Cerebellar nuclear complex (tissue), 1 donor: ENCODE results near the gene CD48.
"Not testable (repeated sequence)": the region's sequence is repeated elsewhere in the genome, so short reads cannot be mapped to it uniquely, and the experiment has no call there.

Source experiments
- DNase-seq, 2 experiments: peaks; one replicate each; lab custom pipeline; 2025; lab: John Stamatoyannopoulos, UW

The CD48 gene

DNA sequence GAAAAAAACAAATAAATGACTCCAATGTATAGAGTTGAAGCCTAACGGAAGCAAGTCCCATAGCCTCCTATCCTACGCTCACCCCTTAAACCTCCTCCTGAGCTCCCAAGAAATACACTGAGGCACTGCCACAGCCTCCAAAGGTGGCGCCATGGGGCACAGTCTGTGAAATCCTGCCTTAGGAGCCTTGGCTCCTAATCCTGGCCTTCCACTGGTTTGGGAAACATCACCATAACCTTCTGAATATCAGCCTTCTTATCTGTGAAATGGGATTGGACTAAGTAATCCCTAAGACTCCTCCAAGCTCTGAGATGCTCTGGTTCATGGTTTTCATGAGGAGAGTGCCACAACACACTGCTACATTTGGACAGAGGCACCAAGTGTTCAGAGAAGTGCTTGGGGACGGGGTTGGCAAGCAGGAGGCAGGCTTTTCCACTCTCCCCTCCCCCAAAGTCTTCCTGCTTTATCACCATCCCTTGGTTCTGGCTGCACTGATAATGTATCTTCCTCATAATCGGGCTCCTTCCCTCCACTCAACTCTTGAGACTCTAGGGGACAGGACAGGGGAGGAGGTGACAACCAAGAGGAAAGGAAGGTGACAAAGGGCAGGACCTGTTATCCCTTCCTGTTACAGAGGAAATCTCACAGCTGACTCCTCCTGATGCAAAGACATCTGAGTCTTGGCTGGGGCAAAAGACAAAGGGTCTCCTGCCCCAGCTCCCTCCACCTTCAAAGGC is 30.2 kb upstream of the CD48 start:
- DNase-seq: no peak

DNA sequence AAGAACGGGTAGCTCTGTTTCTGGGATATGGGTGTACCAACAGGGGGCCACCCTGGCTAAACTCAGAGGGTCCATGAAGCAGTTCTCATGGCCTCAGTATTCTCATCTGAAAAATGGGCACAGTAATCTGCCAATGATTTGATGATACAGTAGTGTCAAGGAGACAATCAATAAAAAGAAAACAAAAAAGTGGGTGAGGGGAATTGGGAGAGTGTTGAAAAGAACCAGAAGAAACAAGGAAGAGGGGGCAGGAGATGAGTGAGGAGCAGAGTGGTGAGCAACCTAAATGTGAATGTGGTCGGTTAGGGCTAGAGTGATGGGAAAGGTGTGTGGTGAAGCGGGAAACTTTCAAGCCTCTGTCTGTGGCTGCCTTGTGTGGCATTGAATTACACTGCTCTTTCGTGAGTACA is 29.5 kb upstream of the CD48 start:
- DNase-seq: no peak

DNA sequence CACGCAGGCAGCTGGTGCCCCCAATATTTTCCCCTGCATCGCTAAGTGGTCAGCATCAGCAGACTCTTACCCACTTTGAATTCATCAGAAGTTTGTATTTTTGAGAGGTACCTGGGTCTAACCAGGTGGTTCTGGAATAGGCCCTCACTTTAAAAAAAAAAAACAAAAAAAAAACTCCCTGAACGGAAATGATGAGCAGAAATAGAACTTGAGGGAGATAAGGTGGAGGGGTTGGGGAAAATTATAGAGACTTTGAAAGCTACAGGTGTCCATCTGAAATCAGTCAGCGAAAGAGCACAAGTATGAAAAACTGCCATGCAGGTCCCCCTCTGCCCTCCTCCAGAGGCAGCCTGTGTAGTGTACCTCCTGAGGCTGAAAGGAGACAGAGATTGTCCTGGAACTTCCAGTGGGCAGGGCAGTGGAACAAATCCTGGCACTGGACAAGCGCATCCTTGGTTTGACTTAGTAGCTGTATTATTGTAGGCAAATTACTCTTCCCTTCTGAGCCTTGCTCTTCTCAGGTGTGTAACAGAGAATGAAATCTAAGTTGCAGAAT is 28.6 kb upstream of the CD48 start:
- no peak for DNase-seq

DNA sequence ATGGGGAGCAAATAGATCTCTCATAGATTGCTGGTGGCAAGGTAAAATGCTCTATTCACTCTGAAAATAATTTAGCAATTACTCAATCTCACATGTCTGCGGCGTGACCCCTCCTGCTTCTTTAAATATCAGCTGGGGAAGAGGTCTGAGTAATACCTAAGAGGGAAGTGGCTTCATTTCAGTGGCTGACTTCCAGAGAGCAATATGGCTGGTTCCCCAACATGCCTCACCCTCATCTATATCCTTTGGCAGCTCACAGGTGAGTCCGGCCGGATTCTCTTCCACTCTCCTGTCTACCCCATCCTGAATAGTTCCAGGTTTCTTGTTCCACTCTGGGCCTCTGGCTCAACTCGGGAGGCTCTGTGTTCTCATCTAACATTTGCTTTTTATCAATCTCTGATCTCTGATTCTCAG is 27.5 kb upstream of the CD48 start, which contains the start of gene SLAMF7:
Gene SLAMF7, plus strand, starts transcription at position 150 of the 414 bp plus-strand sequence. Its CDS starts 55 bp downstream, at position 205.
- DNase-seq: no peak

DNA sequence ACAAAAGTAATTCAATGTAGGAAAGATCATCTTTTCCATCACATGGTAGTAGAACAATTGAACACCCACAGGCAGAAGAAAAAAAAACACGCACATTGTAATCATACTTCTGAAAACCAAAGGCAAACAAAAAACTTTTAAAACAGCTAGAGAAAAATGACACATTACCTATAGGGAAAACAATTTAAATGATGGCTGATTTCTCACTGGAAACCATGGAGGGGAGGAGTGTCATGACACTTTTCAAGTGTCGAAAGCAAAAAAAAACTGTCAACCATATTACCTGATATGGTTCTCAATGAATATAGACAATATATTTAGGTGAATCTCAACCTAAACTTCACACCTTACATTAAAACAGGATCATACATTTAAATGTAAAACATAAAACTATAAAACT is 26.6 kb upstream of the CD48 start:
- DNase-seq: no peak

DNA sequence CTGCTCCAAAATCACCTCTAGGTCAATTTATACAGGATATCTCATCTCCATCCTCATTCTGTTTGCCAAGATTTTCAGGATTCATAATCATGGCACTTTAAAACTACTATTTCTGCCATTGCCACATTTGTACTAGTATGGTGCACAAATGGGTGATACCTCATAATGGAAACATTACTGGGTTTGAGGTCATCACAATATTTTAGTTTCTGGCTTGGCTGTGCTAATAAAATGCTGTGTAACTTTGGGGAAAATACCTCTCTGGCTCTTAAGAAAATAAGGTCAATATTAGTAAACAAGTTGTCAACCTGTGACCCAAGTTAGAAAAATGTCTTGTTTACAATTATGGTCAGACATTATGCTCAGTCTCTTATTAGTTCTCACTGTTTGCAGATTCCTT is 22.7 kb upstream of the CD48 start:
- DNase-seq: no peak

DNA sequence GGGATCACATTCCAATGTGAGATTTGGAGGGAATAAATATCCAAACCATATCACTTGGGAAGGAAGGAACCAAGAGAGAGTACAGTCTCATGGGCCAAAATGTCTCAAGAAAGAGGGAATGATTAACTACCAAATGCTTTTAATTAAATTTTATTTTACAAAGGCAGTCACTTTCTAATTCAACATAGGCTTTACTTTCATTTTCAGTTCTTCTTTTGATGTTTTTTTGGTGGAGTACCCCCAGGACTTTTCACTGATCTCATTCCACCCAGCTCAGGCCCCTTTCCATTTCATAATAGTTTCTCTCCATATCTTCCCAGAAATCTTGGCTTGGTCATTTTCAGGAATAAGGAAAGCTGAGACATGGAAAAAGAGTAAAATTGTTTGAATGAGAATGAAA is 22.3 kb upstream of the CD48 start:
- no peak for DNase-seq

DNA sequence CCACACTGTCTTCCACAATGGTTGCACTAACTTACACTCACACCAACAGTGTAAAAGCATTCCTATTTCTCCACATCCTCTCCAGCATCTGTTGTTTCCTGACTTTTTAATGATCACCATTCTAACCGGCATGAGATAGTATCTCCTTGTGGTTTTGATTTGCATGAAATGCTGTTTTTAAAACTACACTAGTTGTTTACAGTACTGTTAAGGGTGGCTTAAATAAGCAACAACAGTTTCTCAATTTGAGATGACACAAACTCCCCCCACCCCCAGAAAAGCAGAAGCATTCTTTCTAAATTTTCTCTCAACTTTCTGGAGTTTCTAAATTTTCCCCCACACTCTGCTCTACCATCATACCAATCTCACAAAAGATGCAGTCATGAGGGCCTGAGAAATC is 20.4 kb upstream of the CD48 start:
- no peak for DNase-seq

DNA sequence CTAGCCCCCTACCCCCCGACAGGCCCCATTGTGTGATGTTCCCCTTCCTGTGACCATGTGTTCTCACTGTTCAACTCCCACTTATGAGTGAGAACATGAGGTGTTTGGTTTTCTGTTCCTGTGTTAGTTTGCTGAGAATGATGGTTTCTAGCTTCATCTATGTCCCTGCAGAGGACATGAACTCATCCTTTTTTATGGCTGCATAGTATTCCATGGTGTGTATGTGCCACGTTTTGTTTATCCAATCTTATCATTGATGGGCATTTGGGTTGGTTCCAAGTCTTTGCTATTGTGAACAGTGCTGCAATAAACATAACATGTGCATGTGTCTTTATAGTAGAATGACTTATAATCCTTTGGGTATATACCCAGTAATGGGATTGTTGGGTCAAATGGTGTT is 19.9 kb upstream of the CD48 start:
- DNase-seq: not testable (repeated sequence)

DNA sequence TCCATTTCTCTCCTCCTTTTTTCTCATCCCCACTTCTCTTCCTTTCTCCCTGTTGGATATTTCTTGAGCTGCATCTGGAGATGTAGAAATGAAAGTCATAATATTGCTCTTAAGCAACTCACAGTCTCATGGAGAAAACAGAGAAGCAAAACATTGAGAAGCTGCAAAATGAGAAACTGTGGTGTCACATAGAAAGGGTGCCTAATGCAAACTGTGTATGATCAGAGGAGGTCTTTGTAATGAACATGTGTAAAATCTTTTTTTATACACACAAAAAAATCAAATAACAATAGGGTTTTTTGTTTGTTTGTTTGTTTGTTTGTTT is 15.7 kb upstream of the CD48 start:
- no peak for DNase-seq

DNA sequence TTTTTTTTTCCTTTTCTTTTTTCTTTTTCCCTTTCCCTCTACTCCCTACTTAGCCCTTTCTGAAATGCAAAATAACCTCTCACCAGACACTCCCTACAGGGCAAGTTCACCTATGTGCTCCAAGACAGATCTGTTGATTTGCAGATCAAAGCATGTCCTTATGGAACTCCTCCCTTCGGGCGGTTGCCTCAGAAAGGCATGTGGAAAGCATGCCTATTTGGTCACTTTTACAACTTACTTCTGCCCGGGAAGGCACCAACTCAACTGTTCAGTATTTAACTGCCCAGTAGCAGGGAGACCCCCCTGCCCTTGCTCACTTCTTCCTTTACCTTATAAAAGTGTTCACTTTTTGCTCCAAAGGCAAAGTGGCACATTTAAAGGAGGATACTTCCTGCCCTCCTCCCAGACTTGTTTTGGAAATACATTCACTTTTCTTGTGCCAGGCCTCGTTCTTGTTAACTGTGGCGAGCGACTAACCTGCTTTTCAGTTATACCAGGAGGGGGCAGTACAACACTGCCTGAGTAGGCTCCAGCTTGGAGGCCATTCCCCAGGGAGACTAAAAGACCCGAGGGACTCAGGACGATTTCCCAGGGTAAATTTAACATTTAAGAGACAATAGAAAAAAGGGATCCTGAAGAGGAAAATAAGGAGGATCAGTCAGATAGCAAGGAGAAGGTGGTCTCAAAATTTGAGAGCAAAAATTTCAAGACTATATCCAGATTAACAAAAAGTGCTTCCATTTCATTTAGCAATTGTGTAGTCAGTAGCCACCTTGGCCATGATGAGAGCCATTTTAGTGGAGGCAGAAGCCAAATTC is 15.1 kb upstream of the CD48 start:
- DNase-seq: no peak

DNA sequence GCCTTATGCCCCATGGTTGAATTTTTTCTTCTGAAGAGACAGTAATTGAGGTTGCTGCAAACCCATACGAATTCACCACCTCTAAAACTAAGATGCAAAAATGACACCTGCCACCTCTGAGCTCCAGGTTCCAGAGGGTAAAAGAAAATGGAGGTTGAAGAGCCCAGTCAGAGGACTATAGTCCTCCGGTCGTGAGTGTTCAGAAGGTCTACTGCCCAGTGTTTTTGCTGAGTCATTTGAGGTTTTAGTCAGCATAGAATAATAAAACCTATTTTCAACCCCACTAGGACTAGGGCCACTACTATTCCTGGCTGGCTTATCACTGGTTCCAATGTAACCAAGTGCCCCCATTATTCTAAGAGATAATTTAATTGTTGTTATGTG is 14.5 kb upstream of the CD48 start:
- no peak for DNase-seq

DNA sequence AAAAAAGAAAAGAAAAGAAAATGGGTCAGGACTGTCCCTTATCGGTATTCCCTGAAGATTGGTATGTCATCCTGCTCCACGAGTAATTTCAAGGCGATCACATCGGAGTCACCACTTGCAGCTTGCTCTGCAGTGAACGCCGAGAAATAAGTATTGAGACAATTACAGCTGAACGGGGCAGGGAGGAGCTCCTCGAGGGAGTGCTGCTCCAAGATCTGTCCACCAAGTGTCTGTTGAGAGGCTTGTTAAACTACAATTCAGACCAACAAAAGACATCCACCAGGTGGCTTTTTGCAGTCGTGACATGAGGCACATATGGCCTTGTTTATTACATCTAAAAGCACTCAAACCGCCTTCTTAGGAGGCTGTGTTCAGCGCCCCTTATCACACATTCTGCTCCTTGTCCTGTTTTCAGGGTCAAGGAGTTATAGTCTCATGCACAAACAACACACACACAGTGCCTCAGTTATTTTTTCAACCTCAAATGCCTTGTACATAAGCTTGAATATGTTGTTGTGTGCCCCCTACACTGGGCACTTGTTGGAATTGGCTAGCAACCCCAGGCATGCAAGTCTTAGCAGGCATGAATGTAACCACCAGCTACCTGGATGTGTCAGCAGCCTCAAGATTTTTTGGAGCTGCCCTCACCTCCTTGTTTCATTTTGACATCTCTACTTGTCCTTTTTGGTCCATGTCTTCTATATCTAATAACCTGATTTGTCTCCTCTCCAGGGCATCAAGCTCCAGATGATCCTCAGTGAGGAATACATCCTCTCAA is 13.0 kb upstream of the CD48 start:
- no peak for DNase-seq

DNA sequence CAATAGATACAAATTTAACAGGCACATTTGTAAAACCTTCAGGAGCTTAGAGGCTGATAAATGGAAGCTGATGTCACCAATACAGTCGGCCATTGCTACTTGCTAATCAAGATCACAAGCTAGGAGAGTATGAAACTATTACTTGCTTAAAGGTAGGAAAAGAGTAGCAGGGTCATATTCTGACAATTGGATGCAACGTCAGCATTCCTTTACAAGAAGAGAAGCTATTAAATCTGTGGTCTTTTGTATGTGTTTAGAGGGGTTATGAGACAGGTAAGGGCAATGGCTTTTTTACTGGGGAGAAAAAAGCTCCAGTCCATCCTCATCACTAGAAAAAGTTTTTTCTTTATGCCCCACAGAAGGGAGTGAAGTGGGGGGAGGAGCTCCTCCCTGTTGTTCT is 11.7 kb upstream of the CD48 start:
- no peak for DNase-seq

DNA sequence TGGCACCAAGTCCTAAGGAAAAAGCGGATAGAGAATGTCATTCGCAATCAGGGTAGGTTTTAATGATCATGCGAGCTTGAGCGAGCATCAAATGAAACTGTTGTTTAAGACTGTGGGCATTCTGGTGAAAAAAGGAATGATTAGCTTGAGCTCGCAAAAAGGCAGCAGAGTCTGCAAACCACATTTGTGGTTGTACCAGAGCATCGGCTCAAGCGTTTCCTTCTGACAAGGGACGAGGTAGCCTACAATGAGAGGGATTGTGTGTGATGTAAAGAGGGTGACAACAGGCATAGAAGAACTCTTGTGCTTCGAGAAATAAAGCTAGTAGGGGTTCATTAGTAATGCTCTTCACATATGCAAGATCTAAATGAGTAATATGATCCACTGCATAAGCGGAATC is 11.1 kb upstream of the CD48 start:
- no peak for DNase-seq

DNA sequence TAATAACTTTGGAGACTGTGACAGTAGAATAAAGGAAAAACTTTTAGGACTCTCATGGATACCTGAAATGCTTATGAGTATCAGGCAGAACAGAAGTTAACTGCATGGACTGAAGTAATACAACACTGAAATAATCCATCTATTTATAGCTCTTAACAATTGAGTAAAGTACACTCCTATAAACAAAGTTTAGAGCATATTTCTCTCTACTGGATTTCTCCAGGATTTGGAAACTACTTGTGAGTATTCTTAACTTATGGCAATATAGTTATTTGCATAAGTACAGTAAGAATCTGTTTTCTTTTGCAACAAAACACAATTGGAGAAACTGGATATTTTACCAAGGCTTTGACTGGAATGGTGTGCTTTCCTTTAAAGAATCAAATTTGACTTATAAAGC is 9.9 kb upstream of the CD48 start:
- no peak for DNase-seq

DNA sequence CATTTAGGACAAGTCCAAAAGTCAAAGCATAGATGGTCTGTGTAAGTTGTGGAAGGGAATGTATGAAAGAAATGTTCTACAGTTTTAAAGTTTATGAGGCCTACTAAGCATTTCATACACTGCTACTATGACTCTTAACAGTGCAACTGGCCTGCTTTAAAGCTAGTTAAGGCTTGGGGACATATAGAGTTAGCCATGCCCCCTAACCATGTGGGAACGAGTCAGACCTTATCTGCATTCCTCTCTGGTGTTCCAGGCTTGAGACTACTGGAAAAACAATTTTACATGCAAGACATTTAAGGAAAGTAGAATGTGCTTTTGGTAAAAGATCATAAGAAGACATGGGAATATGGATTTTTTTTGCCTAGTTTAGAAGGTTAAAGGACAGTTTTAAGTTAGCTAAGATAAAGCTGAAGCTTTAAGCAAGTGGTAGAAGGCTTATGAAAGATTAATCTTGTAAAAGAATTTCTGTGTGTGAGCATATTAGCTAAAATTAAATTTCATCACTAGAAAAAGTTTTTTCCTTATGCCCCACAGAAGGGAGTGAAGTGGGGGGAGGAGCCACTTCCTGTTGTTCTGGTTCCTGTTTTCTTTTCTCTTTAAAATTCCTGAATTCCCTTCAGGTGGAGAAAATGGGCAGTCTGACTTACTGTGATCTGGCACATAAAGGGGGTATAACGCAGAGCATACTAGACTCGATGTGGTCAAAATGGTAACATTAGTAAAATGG is 8.9 kb upstream of the CD48 start:
- no peak for DNase-seq

DNA sequence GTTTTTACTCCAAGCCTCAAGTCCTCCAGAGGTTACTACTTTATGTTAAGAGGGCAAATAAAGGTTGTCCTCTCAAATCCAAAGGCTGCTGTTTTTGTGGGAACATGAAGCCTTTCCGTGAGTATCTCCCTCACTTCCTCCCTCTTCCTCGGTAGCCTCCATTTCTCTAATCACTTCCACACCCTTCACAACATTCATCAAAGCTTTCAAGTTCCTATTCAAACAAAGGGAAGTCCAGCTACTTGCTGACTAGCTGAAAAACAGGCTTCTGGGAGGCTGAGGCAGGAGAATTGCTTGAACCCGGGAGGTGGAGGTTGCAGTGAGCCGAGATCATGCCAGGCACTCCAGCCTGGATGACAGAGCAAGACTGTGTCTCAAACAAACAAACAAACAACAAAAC is 6.6 kb upstream of the CD48 start:
- DNase-seq: no peak

DNA sequence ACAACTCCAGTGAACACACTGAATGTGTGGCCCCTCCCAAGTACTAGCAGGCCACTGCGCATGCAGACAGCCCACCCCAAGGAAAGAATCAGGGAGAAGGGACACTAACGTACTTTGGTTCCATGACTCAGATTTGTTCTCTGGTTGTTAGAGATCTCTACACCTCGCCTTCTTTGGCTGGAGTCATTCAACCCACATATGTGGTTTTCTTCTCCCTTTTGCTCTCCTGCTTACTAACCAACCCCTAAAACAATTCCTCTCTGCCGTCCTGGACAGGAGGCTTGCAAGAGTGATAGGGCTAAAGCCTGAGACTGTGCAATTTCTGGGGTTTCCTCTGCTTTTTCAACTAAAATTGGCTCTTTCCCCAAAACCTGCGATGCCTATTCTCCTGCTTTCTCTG is 5.7 kb upstream of the CD48 start:
- DNase-seq: no peak

DNA sequence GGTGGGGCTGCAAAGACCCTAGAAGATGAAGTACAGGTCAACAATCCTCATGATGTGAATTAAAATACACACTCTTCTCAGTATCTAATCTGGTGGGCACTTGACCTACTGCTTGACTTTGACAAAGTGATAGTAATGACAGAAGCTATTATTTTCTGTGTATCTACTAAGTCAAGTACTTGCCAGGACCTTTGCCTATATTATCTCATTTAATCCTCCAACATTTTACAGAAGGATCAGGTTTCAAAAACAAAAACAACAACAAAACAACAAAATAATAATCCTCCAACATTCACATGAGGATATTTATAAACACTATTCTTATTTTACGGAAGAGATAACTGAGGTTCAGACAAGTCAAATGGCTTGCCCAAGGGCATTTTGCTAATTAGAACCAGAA is 4.4 kb upstream of the CD48 start:
- DNase-seq: no peak

DNA sequence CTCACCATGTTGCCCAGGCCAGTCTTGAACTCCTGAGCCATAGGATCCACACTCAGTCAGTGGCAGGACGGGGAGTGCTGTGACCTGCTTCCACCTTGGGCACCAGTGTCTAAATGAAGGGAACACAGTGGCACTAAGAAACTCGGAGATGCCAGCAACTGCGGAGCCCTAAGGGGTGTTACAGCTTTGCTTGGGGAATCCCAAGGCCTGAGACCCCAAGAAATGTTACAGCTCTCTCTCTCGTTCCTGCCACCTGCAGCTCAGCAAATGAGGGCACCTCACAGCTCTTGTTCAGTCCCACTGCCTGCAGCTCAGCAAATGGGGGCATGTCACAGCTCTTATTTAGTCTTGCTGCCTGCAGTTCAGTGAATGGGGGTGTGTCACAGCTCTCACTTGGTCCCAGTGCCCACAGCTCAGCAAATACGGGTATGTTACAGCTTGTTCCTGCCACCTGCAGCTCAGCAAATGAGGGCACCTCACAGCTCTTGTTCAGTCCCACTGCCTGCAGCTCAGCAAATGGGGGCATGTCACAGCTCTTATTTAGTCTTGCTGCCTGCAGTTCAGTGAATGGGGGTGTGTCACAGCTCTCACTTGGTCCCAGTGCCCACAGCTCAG is 2.5 kb upstream of the CD48 start:
- DNase-seq: not testable (repeated sequence)
